GM18505 (cell line): ENCODE results near the gene CT45A9.
"Not testable (repeated sequence)": the region's sequence is repeated elsewhere in the genome, so short reads cannot be mapped to it uniquely, and the experiment has no call there.

ENCODE experiments used
- ATAC-seq: cut with Tn5 transposase; IDR thresholded peaks from one replicate; pipeline ENCODE4 v1.9.1; 2021; ENCODE audit not compliant: unreplicated experiment
- POLR2A ChIP-seq: IDR thresholded peaks from 4 replicates; pipeline ENCODE4 v1.6.1; 2011; ENCODE audit warnings: borderline replicate concordance; ENCODE audit not compliant: insufficient read depth, insufficient read length; ENCODE audit errors: extremely low read depth

CT45A9 gene

GRCh38 chrX:135871712-135872111 is at the start of gene CT45A9:
Gene CT45A9 (minus strand): TSS chrX:135871812. CDS start chrX:135868061, 3,751 bp downstream.
- not testable (repeated sequence) for ATAC-seq

GRCh38 chrX:135920516-135920915 is 48.9 kb upstream of the CT45A9 start:
- not testable (repeated sequence) for ATAC-seq

- no peak for ATAC-seq
- no peak for TF ChIP-seq POLR2A
Observed at GRCh38 chrX:135914404-135914803, 42.8 kb upstream of the CT45A9 start.

- no peak for TF ChIP-seq POLR2A
- no peak for ATAC-seq
Observed at GRCh38 chrX:135910251-135910650, 38.6 kb upstream of the CT45A9 start.

GRCh38 chrX:135893294-135893817 is 21.7 kb upstream of the CT45A9 start, which contains the start of the genes CT45A10 and SAGE1:
Gene CT45A10 (minus strand): TSS chrX:135893444. CDS start chrX:135885344, 8,100 bp downstream.
Gene SAGE1 (plus strand): TSS chrX:135893716. CDS start chrX:135896243, 2,527 bp downstream.
- no peak for ATAC-seq
- no peak for TF ChIP-seq POLR2A

- ATAC-seq, result no peak
- no peak for TF ChIP-seq POLR2A
Observed at GRCh38 chrX:135892781-135893180, 21.2 kb upstream of the CT45A9 start.

GRCh38 chrX:135890087-135890585 is 18.5 kb upstream of the CT45A9 start:
- no peak for TF ChIP-seq POLR2A
- ATAC-seq, result no peak

- ATAC-seq, result not testable (repeated sequence)
Observed at GRCh38 chrX:135888976-135889375, 17.4 kb upstream of the CT45A9 start.

- not testable (repeated sequence) for ATAC-seq
Observed at GRCh38 chrX:135888230-135888629, 16.6 kb upstream of the CT45A9 start.

GRCh38 chrX:135882741-135883140 is 11.1 kb upstream of the CT45A9 start:
- not testable (repeated sequence) for ATAC-seq

GRCh38 chrX:135854438-135854837 is 17.2 kb downstream of the CT45A9 start, which contains the start of gene CT45A8:
Gene CT45A8 (minus strand): TSS chrX:135854538. CDS start chrX:135850783, 3,755 bp downstream.
- not testable (repeated sequence) for ATAC-seq

GRCh38 chrX:135837180-135837579 is 34.4 kb downstream of the CT45A9 start, which contains the start of gene CT45A7:
Gene CT45A7 (minus strand): TSS chrX:135837280. CDS start chrX:135833533, 3,747 bp downstream.
- ATAC-seq, result not testable (repeated sequence)

GRCh38 chrX:135819912-135820311 is 51.7 kb downstream of the CT45A9 start, which contains the start of gene CT45A2:
Gene CT45A2 (minus strand): TSS chrX:135820012. CDS start chrX:135816265, 3,747 bp downstream.
- not testable (repeated sequence) for ATAC-seq
